Regular cardiac myocyte (primary cell): Measurements from ENCODE around the gene RGS3. TPM values are rescaled to one million over a fixed set of nuclear protein-coding genes. Genes with fewer than 3 reads are reported as not detected.

Source experiments
- total RNA-seq: library from RNA; depleted of rRNA; stranded (reverse); fragments of >200 nt; gene quantifications from 2 replicates; pipeline ENCODE4 v1.2.3, GENCODE V29; 2014

RGS3 gene
- total RNA-seq = 51.6 and 68.2 TPM in 2 replicates

DNA sequence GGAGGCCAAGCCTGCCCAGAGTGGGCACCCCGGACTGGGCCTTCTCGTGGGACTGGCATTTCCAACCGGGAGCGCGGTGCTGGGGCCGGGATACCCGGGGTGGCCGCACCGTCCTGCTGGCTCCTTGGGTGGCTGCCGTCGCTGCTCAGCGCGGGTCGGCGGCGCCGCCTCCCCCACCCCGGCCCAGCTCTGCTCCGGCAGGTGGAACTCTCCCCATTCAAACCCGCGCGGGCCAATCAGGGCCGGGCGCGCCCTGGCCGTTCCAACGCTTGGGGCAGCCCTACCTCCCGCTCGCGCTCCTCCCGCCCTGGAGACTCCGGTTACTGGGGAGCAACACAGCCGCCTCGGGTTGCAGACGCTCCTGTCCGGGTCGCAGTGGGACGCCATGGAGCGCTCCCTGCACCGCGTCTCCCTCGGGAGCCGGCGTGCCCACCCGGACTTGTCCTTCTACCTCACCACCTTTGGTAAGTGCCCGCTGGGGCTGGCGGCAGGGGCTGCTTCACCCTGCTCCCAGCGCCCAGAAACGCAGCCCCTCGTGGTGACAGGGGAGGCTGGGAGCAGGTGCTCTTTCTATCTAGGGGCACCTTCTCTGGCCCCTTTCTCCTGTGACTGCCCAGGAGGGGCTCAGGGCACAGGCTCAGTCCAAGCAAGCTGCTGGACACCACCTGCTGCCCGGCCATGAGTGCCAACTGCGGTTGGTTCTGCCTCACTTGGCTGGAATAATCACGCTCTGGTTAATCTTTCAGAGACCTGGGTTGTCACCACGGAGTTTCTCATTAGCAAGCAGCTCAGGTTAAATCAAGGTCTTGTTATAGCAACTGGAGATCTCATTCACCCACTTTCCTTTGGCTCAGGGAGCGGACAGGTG lies at the start of gene RGS3:
RGS3 (plus strand) TSS at position 310 of the 868 bp plus-strand sequence; CDS start at position 386, 76 bp downstream.

Other genes starting within 250 kb of the RGS3 start
- gene FKBP15, start 242.4 kb upstream of the RGS3 start, total RNA-seq = 16.7 and 17.5 TPM in 2 replicates
- gene SLC31A1, start 242.2 kb upstream of the RGS3 start, total RNA-seq = 26.8 and 29.1 TPM in 2 replicates
- gene CDC26, start 188.2 kb upstream of the RGS3 start, total RNA-seq = 37.2 and 78.8 TPM in 2 replicates
- 28.2 and 57.5 TPM in 2 replicates for gene PRPF4, start 188.1 kb upstream of the RGS3 start, total RNA-seq
- not detected in 2 replicates for gene RNF183, start 160.4 kb upstream of the RGS3 start, total RNA-seq
- gene WDR31, start 123.5 kb upstream of the RGS3 start, total RNA-seq = 1.3 and 2.0 TPM in 2 replicates
- not detected in 2 replicates for gene BSPRY, start 114.2 kb upstream of the RGS3 start, total RNA-seq
- gene HDHD3, start 86.7 kb upstream of the RGS3 start, total RNA-seq = 5.0 and 11.8 TPM in 2 replicates
- 20.5 and 29.6 TPM in 2 replicates for gene ALAD, start 62.4 kb upstream of the RGS3 start, total RNA-seq
- gene POLE3, start 53.1 kb upstream of the RGS3 start, total RNA-seq = 37.2 and 73.2 TPM in 2 replicates
- gene C9orf43, start 53.0 kb upstream of the RGS3 start, total RNA-seq = 0.28 and 0.58 TPM in 2 replicates